ENCODE measurements around the gene PLAGL2. TPM values are rescaled to one million over a fixed set of nuclear protein-coding genes. Genes with fewer than 3 reads are reported as not detected.

PLAGL2 gene
- total RNA-seq, 1 experiment from 2014 or later = 44.4 TPM

DNA sequence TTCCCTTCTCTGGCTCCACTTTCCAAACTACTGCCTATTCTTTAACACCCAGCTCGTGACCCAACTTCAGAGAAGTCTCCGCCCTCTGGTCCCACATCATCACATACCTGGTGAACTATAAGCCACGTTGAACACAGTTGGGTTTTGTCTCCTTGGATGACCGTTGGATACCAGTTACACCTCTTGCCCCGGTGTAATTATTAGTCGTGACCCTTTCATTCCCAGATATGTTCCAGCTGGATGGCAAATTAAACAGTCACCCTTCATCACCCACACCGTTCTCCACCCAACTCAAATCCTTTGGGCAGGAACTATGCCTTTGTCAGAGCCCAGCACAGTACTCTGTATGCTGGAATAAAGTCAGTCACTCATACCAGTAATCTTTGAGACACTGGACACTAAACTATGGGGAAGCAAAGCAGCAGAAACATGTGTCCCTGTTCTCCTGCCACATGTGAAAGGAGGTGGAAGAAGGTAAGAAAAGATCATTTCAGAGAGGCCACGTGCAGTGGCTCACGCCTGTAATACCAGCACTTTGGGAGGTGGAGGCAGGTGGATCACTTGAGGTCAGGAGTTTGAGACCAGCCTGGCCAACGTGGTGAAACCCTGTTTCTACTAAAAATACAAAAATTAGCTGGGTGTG is 22.5 kb downstream of the PLAGL2 start:
- no CpG with 5 or more reads among the region's 10 CpGs for WGBS (ENCODE audit: extremely low coverage, insufficient read length, low lambda C conversion rate)

More for the DNA sequence above, 22.5 kb downstream of the PLAGL2 start:
- Histone ChIP-seq H3K23me2 (ENCODE audit: insufficient read length, low read depth, low read length, poor library complexity, severe bottlenecking) (peaks cover 8% of the 10 kb centered on the region), H2AFZ (ENCODE audit: low read length) (no peak overlapping the region), H3K27ac (ENCODE audit: insufficient read length, low read depth, low read length) (no peak overlapping the region), H3K23ac (ENCODE audit: insufficient read length, low read depth, low read length) (no peak overlapping the region), H3K9me3 (ENCODE audit: control insufficient read depth, low read depth, low read length) (no peaks in the 10 kb centered on the region), H4K20me1 (ENCODE audit: control insufficient read depth, insufficient read depth, insufficient read length) (no peaks in the 10 kb centered on the region), H2BK20ac (ENCODE audit: low read depth, low read length, poor library complexity, severe bottlenecking) (no peak overlapping the region), H3K4me2 (ENCODE audit: insufficient read depth, insufficient read length, low read length) (no peak overlapping the region), H3K79me1 (ENCODE audit: insufficient read depth, low read depth, low read length, poor library complexity, severe bottlenecking) (no peaks in the 10 kb centered on the region), H2BK12ac (ENCODE audit: insufficient read length, low read depth, low read length) (no peak overlapping the region), H3K9ac (ENCODE audit: extremely low read depth, insufficient read length, low read length) (no peak overlapping the region), H3K27me3 (ENCODE audit: insufficient read depth, low read length) (no peaks in the 10 kb centered on the region), H2AK5ac (ENCODE audit: insufficient read length, low read length) (no peak overlapping the region), H4K8ac (replicated peaks; ENCODE audit: insufficient read length, low read depth, low read length) (no peak overlapping the region), H4K91ac (ENCODE audit: insufficient read length, low read depth, low read length) (no peak overlapping the region), H4K5ac (ENCODE audit: insufficient read length, low read depth, low read length) (no peak overlapping the region), H2BK120ac (ENCODE audit: low read depth, low read length, poor library complexity, severe bottlenecking) (no peak overlapping the region), H3K4me1 (ENCODE audit: insufficient read depth, low read length) (no peaks in the 10 kb centered on the region), H3K4ac (ENCODE audit: low read depth, low read length) (no peak overlapping the region), H2BK5ac (ENCODE audit: insufficient read length, low read length) (no peak overlapping the region), H3K14ac (ENCODE audit: insufficient read depth, low read length) (no peak overlapping the region), H2BK15ac (ENCODE audit: low read depth, low read length) (no peak overlapping the region), H3K56ac (ENCODE audit: insufficient read length, low read depth, low read length) (no peak overlapping the region), H3K79me2 (ENCODE audit: insufficient read depth, low read length) (no peaks in the 10 kb centered on the region), H3T11ph (ENCODE audit: low read length) (no peak overlapping the region), H3K18ac (ENCODE audit: insufficient read length, low read depth, low read length) (no peak overlapping the region)
- H3K27me3 Mint-ChIP-seq (ENCODE audit: low read depth) = no peaks in the 10 kb centered on the region; the same call in 1 of the 2 replicates
- peaks cover 7% of the 10 kb centered on the region in 2 experiments for H3K4me1 Mint-ChIP-seq
- H3K4me3 Mint-ChIP-seq = no peak overlapping the region
- no peak for DNase-seq
- H3K27ac Mint-ChIP-seq = no peak overlapping the region
- peaks cover 0 to 9% (median 3%) of the 10 kb centered on the region in 3 experiments; a peak in 5 of 7 replicates for H3K36me3 Mint-ChIP-seq (ENCODE audit: insufficient read depth in 1 of 3, low read depth in 3 of 3)
- H3K9me3 Mint-ChIP-seq = no peaks in the 10 kb centered on the region; a peak in 1 of 5 replicates
- TF ChIP-seq, protein P1, sequence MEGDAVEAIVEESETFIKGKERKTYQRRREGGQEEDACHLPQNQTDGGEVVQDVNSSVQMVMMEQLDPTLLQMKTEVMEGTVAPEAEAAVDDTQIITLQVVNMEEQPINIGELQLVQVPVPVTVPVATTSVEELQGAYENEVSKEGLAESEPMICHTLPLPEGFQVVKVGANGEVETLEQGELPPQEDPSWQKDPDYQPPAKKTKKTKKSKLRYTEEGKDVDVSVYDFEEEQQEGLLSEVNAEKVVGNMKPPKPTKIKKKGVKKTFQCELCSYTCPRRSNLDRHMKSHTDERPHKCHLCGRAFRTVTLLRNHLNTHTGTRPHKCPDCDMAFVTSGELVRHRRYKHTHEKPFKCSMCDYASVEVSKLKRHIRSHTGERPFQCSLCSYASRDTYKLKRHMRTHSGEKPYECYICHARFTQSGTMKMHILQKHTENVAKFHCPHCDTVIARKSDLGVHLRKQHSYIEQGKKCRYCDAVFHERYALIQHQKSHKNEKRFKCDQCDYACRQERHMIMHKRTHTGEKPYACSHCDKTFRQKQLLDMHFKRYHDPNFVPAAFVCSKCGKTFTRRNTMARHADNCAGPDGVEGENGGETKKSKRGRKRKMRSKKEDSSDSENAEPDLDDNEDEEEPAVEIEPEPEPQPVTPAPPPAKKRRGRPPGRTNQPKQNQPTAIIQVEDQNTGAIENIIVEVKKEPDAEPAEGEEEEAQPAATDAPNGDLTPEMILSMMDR (conservative IDR thresholded peaks at IDR 0.05) = no peak

Data from H9 (cell line).